ENCODE measurements around the gene TOR2A. TPM values are rescaled to one million over a fixed set of nuclear protein-coding genes. Genes with fewer than 3 reads are reported as not detected.

The TOR2A gene
- total and polyA plus RNA-seq, 9 of the 15 experiments (the other 6 are each of a cell fraction or from before 2014, with no cell fraction given): 0.80 to 25.9 (median 11.1) TPM

- TF ChIP-seq TGIF2 (CRISPR knock-in tag; IDR thresholded peaks at IDR 0.05) (0 out of 2 replicates have a peak, but pooled peaks have one; percentile 43), LARP7 (IDR thresholded peaks at IDR 0.05) (0 out of 2 replicates have a peak, but pooled peaks have one; percentile 23), SREBF2 (CRISPR knock-in tag; IDR thresholded peaks at IDR 0.05) (no peak), CXXC5 (CRISPR knock-in tag; IDR thresholded peaks at IDR 0.05) (peak; percentile 93), DMBX1 (CRISPR knock-in tag; IDR thresholded peaks at IDR 0.05; ENCODE audit: borderline replicate concordance) (peak; percentile 83; the same call in 1 of the 2 replicates), KLF13 (tag; IDR thresholded peaks at IDR 0.05; ENCODE audit: borderline replicate concordance, low read depth) (0 out of 2 replicates have a peak, but pooled peaks have one; percentile 32), THRAP3 (IDR thresholded peaks at IDR 0.05; ENCODE audit: borderline replicate concordance) (peak; percentile 80; the same call in 1 of the 2 replicates), ZNF311 (CRISPR knock-in tag; IDR thresholded peaks at IDR 0.05) (peak; percentile 72; the same call in 1 of the 2 replicates), ZNF76 (CRISPR knock-in tag; IDR thresholded peaks at IDR 0.05; ENCODE audit: borderline replicate concordance) (0 out of 2 replicates have a peak, but pooled peaks have one; percentile 75), POLR2G (IDR thresholded peaks at IDR 0.05; ENCODE audit: low read depth, low read length) (peak; percentile 96), TSC22D4 (tag; IDR thresholded peaks at IDR 0.05) (no peak), MCM2 (IDR thresholded peaks at IDR 0.05; ENCODE audit: low read depth) (no peak), E2F5 (CRISPR knock-in tag; IDR thresholded peaks at IDR 0.05) (0 out of 2 replicates have a peak, but pooled peaks have one; percentile 47), ZNF184 (CRISPR knock-in tag; IDR thresholded peaks at IDR 0.05) (no peak), CEBPB (tag; IDR thresholded peaks at IDR 0.05) (no peak), ZNF253 (CRISPR knock-in tag; conservative IDR thresholded peaks at IDR 0.05) (no peak), CBX3 (IDR thresholded peaks at IDR 0.05; ENCODE audit: borderline replicate concordance in 1 of 2, low read length in 2 of 2) (peak in 1 of 2 experiments; percentile 83; a peak in 1 of 3 replicates), TBP (optimal IDR thresholded peaks at IDR 0.05; ENCODE audit: low read depth, low read length) (peak; percentile 86), ZNF146 (CRISPR knock-in tag; IDR thresholded peaks at IDR 0.05; ENCODE audit: unreplicated experiment) (no peak), JUN (IDR thresholded peaks at IDR 0.05; ENCODE audit: borderline replicate concordance, low read depth, low read length) (peak; percentile 27; the same call in 1 of the 2 replicates), JUN (CRISPR knock-in tag; IDR thresholded peaks at IDR 0.05; ENCODE audit: borderline replicate concordance) (no peak), GTF2E2 (tag; IDR thresholded peaks at IDR 0.05) (peak; percentile 90), CAMTA2 (CRISPR knock-in tag; conservative IDR thresholded peaks at IDR 0.05) (no peak), ARID1B (IDR thresholded peaks at IDR 0.05) (0 out of 2 replicates have a peak, but pooled peaks have one; percentile 31)
Observed at GRCh38 chr9:127698985-127699670, 36.0 kb downstream of the TOR2A start (continued).
